Right hindlimb (tissue), 1 donor: ENCODE measurements around the gene SYPL2.

Experiments used
- DNase-seq: peaks from one replicate; pipeline ENCODE4 v3.0.0-alpha.2; 2018

SYPL2 gene

DNA sequence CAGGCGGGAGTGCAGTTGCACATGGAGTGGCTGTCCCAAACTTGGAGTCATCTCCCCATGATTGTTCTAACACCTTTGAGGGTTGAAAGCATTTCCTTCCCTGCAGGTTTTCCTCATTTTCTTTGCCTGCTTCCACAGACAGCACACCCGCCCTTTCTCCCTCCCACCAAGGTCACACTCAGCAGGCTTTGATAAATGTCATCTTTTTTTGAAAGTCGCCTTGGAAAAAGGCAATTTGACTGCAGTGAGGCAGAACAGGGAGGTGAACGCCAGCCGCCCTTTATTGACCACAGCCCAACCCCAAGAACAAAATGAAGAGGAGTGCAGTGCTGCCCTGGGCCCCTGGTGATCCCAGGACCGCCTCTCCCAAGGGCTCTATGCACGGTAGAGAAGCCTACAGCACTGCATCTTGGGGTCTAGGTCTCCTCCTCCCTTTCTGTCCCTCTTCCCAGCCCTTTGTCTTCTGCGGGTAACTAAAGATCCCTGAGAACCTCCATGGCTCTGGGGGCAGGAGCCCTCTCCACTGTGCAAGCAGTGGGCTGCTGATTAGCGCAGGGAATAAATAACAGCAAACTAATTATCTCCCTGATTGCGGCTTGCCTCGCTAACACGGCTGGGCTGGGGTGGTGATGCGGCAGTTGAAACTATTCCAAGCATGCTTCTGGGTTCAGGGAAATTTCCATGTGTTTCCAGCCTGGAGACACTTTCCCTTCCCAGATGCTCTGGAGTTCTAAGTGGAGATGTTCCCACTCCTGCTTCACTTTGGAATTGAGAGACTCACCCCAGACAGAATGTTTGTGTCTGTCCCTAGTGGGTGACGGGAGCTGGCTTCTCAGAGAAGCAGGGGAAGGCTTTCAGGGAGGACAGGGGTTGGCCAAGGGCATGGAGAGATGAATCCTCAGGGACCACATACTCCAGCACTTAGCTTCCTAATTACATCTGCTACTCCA, 54.9 kb downstream of the SYPL2 start:
- no peak for DNase-seq

DNA sequence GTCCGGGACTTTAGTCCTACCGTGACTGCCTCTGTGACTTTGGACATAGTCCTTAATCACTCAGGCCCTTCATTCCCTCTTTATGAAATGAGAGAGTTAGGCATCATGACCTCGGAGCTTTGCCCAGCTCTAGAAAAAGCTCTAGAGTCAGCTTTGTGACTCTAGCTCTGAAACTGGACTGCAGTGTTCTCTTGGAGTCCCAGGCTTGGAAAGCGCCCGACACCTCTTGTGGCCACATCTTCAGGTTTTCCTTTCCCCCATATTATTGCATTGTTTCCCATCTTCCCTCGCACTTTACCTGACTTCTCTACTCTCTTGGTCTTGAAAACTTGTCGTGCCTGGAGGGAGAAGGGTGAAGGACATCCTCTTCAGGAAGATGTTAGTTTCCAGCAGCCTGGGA, 55.7 kb downstream of the SYPL2 start:
- no peak for DNase-seq

DNA sequence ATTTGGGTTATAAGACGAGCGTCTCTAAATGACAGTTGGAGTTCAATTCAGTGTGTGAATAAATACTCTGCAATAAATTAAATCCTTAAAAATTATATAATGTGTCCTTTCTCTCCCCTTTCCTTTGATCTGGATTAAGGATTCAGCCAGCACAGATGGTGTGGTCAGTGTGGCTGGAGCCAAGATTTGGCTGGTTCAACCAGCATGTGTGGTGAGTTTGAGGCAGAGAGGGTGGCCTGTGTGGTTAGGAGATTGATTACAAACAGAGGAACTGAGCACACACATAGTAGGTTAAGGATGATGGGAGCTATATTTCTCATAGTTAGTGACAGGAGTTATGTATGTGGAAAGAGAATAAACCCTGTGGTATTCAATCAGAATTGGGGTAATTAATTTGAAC, 57.4 kb downstream of the SYPL2 start:
- no peak for DNase-seq

DNA sequence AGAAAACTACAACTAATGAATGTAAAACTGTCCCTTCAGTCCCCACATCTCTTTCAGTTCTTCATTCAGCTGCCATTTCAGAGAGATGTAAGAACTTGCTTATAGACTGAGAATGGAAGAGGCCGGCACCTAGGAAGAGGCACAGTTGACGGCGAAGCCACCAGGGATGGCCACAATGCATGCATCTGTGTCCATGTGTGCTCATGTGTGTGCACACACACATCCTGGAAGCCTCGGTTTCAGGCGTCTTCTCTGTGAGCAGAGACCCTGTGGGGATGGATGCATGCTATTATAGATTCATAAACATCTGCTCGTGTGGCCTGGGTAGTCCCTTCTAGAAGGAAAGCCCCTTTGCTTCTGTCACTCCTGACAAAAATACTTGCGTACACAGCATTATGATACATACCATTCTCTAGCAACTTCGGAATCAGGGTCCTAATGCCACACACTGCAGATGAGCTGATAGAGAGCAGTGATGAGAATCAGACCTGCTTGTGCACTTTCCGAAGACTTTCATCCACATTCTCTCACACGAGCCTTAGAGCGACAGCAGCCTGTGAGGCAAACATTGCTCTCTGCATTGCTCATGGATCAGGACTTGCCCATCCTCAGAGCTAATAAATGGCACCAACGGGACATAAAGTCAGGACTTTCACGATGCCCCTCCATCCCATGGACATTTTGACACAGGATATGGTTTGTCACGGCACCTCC, 60.9 kb downstream of the SYPL2 start:
- no peak for DNase-seq

DNA sequence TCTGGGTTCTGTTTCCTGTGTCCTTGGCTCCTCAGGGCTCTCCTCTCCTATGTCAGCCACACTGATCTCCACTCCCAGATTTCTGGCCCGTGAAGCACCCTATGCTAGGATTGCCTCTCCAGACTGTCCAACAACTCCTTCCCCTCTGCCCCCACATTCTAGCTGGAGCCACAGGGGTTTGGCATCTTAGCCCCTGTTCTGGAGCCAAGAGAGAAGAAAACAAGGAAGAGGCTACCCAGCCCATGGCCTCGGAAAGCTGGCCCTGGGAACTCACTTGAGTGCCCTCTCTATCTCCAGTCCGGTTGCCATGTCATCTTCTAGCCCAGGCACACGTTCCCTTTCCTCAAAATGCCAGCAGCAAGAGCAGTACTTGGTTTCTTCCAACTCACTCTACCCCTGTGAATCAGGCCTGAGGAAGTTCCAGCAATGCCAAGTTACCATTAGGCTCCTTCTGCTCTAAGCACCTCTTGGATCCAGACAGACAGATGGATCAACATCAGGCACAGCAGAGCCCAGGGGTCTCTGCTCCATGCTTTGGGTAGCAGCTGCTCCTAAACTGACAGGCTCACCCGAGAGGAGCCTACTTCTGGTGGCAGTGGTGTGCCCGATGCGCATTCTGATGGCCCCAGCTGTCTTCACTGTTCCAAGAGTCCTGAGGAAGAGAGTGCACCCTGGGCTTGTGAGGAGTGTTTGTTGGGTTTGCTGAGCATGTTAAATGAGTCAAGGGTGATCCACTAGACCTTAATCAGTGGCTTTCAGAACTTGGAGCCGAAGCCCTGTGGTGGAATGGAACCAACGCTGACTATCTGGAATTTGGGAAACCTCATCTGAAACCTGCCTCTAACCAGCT, 61.7 kb downstream of the SYPL2 start:
- no peak for DNase-seq

DNA sequence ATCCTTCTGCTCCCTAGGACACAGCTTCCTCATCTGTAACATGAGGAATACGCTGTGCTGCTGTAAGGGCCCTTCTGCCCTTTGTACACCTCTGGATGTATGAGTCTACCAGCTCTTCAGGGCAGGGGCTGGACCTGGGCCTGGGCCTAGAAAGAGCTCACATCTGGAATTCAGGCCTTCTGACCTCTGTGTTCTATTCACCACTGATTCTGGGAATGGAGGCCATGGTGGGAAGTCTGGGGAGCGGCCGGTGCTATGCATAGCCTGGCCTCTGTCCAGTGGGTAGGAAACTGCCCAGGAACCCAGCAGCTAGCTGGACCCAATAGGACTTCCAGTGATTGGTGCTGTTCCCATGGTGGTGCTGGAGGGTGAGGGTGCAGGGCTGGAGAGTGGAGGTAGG, 62.4 kb downstream of the SYPL2 start:
- no peak for DNase-seq

DNA sequence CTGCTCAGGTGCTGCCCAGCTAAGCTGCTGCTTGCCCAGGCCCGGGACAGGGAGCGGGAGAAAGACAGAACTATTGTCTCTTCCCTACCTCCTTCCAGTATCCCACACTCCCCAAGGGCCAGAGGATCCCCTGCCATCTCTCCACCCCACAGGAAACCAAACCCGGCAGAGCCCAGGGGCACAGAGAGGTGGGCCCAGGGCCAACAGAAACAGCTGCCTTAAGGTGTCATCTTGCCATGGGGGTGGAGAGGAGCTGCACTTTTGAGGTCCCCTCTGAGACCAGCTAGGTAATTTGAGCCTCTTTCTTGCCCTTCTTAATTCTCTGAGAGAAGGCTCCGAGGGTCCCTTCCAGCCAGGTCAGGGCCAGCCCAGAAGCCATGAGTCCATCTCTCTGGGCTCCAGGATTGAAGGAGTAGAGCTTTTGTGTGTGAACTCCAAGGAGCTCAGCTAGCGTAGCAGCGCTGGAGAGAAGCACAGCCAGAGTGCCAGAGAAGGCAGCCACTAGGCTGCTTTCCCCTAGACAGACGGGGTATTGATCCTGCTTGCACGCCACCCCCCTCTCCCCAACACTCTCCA, 63.6 kb downstream of the SYPL2 start:
- peak; percentile 69 for DNase-seq

DNA sequence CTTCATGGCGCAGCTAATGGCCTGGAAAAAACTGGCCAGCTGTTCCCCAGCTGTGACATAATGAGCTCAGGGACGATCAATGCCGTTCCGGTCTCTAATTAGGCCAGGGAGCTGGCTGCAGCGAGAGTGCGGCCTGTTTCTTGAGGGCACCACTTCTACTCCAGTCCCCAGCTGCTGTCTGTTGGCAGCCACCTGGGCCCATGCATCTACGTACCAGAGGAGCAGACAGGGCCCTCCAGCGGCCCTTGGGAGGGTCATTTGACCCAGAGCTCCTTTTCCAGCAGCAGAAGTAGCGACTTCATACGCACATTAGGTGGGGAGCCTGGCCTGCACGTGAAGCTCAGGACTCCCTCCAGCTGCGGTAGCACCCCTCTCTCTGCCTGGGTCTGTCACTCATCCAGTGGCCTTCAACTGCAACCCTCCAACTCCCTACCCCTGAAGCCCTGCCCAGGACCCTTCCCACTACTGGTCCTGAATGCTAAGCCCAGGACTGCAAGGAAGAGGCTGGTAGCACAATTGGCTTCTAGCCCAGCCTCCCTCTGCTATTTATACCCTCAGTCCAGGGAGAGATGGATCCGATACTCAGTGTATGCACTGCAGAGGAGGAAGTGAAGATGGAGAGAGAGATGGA, 64.2 kb downstream of the SYPL2 start:
- DNase-seq = peak; percentile 84

DNA sequence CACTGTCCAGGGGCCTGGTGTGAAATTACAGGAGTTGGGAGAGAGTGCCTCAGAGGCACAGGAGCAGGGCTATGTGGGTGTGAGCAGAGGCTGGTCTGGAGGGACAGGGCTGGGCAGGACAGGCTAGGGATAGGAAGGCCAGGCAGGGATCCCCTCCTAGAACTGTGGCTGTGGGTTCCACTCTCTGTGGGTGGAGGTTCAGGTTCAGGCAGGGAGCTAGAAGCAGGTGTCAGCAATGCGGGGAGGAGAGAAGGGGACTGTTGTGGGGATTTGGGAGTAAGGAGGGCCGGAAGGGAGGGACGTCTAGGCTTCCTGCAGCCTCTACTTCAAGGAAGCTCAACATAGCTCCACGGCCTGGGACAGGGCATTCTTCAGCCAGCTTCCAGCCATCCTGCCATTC, 65.0 kb downstream of the SYPL2 start:
- no peak for DNase-seq
